Neural cell (in vitro differentiated cells): Measurements from ENCODE around the gene TMEM121.

Source experiments
- CTCF ChIP-seq: fragments of 450-650 bp; IDR thresholded peaks from 2 replicates; pipeline ENCODE4 v1.5.1; 2014; ENCODE audit warnings: antibody characterized with exemption, mild to moderate bottlenecking, moderate library complexity; ENCODE audit not compliant: poor library complexity, severe bottlenecking
- POLR2AphosphoS5 ChIP-seq: IDR thresholded peaks from 2 replicates; pipeline ENCODE4 v1.6.1; 2012

- no peak for TF ChIP-seq POLR2AphosphoS5
- TF ChIP-seq CTCF = no peak
These were observed 25.7 kb upstream of the TMEM121 start for GRCh38 chr14:105500726-105501101.
